Stomach (tissue), 9 donors: ENCODE data around the gene ADARB2. TPM values are rescaled to one million over a fixed set of nuclear protein-coding genes. Genes with fewer than 3 reads are reported as not detected.

Experiments used
- DNase-seq, 2 donors: peaks; one replicate each; pipeline versions ENCODE4 v3.0.0 to v3.0.0-alpha.2; 2013 to 2019
- H3K27ac ChIP-seq, 5 donors: fragments of 200-600 bp in 4 of 5; sonication (generic) in 4 of 5; one replicate each; pipeline ENCODE4 v1.5.1; 2013 to 2019; ENCODE audit warnings: mild to moderate bottlenecking in 1 of 5, moderate library complexity in 1 of 5
- H3K27me3 ChIP-seq, 3 donors: fragments of 200-600 bp; sonication (generic); one replicate each; pipeline ENCODE4 v1.5.1; 2017 to 2019; ENCODE audit warnings: mixed run types in 1 of 3
- H3K36me3 ChIP-seq, 4 donors: fragments of 200-600 bp; sonication (generic); 1 replicate in 3 of 4; 2 replicates in 1 of 4; pipeline ENCODE4 v1.5.1; 2016 to 2019
- H3K4me1 ChIP-seq, 4 donors: fragments of 200-600 bp; sonication (generic); one replicate each; pipeline ENCODE4 v1.5.1; 2016 to 2019
- H3K4me3 ChIP-seq, 4 donors: fragments of 200-600 bp; sonication (generic) in 3 of 4; one replicate each; pipeline ENCODE4 v1.5.1; 2016 to 2019; ENCODE audit warnings: mild to moderate bottlenecking in 1 of 4
- H3K9me3 ChIP-seq, 4 donors: fragments of 200-600 bp; sonication (generic); one replicate each; pipeline ENCODE4 v1.5.1; 2016 to 2019
- CTCF ChIP-seq, 7 experiments: fragments of 450-650 bp in 4 of 7; fragments of 200-600 bp in 3 of 7; sonication (generic) in 3 of 7; IDR thresholded peaks; one replicate each; pipeline ENCODE4 v1.5.1; 2016 to 2019; ENCODE audit warnings: antibody characterized with exemption in 7 of 7, control low read depth in 2 of 7, mild to moderate bottlenecking in 1 of 7
- EP300 ChIP-seq: sonication (generic); formaldehyde crosslinking; IDR thresholded peaks from one replicate; pipeline ENCODE4 v1.6.1; 2017; ENCODE audit warnings: antibody characterized with exemption
- POLR2A ChIP-seq, 4 donors: fragments of 450-650 bp; IDR thresholded peaks; one replicate each; pipeline ENCODE4 v1.6.1; 2016; ENCODE audit warnings: antibody characterized with exemption in 4 of 4, control low read depth in 2 of 4, mild to moderate bottlenecking in 1 of 4, moderate library complexity in 1 of 4
- POLR2AphosphoS5 ChIP-seq, 3 donors: sonication (generic); formaldehyde crosslinking; IDR thresholded peaks; one replicate each; pipeline ENCODE4 v1.6.1; 2016; ENCODE audit warnings: antibody characterized with exemption in 3 of 3
- WGBS, 5 donors: extraction: QIAGEN DNeasy Blood & Tissue Kit in 3 of 5; methylation state at CpG; one replicate each; pipeline versions ENCODE4 v1.1.5 to v1.1.7; 2013 to 2018; 5-methylcytosine and 5-hydroxymethylcytosine counted together
- intact Hi-C: fragments of 100-400 bp; cut with DNase I; formaldehyde crosslinking; loops from one replicate; pipeline ENCODE4 v1.15.1; 2023; ENCODE audit warnings: low total_unique reads
- polyA plus RNA-seq, 3 donors: library from polyadenylated mRNA; stranded (reverse); fragments of 200-250 nt; gene quantifications; one replicate each; pipeline ENCODE4 v1.2.3, GENCODE V29; 2013
- total RNA-seq, 5 donors: library from RNA; depleted of rRNA; stranded (reverse); fragments of >200 nt; gene quantifications; one replicate each; pipeline versions ENCODE4 v1.1.0 to v1.2.3, GENCODE V29; 2014 to 2016
- donor health status: healthy with polysubstance abuse.
- donor health status: Bipolar disorder and iron deficiency.
- donor health status: healthy.

The ADARB2 gene
- total and polyA plus RNA-seq, 8 donors = 0.55 to 4.1 (median 1.4) TPM; not detected in 1

- intact Hi-C loops = no loop called here
- Histone ChIP-seq H3K4me1 (no peaks in the 10 kb centered on the region), H3K9me3 (no peaks in the 10 kb centered on the region), H3K27me3 (no peaks in the 10 kb centered on the region), H3K27ac (no peak overlapping the region), H3K36me3 (no peaks in the 10 kb centered on the region), H3K4me3 (no peak overlapping the region)
- WGBS, 5 donors = 51 to 73% (median 67%) methylated on average over 11 of the region's 11 CpGs
- DNase-seq = no peak
- TF ChIP-seq EP300 = no peak
- no peak for TF ChIP-seq CTCF (IDR thresholded peaks at IDR 0.05)
- no peak for TF ChIP-seq POLR2A (IDR thresholded peaks at IDR 0.05)
- TF ChIP-seq POLR2AphosphoS5 (IDR thresholded peaks at IDR 0.05) = no peak
Observed at GRCh38 chr10:1581189-1581588, 156.1 kb downstream of the ADARB2 start.

GRCh38 chr10:1579671-1580070 is 157.7 kb downstream of the ADARB2 start:
- H3K27ac ChIP-seq = no peak overlapping the region
- no peak for DNase-seq
- no peaks in the 10 kb centered on the region for H3K4me1 ChIP-seq
- H3K9me3 ChIP-seq = no peaks in the 10 kb centered on the region
- intact Hi-C loops = no loop called here
- no peak overlapping the region for H3K4me3 ChIP-seq
- TF ChIP-seq CTCF (IDR thresholded peaks at IDR 0.05) = no peak
- TF ChIP-seq EP300 = no peak
- TF ChIP-seq POLR2AphosphoS5 (IDR thresholded peaks at IDR 0.05) = no peak
- TF ChIP-seq POLR2A (IDR thresholded peaks at IDR 0.05) = no peak
- H3K36me3 ChIP-seq = no peaks in the 10 kb centered on the region
- peaks cover 0 to 7% (median 0%) of the 10 kb centered on the region in 3 donors for H3K27me3 ChIP-seq
- WGBS, 5 donors = 57 to 63% (median 59%) methylated on average over 9 of the region's 9 CpGs

- H3K36me3 ChIP-seq = no peaks in the 10 kb centered on the region
- H3K4me3 ChIP-seq = no peak overlapping the region
- no peak overlapping the region for H3K27ac ChIP-seq
- no peaks in the 10 kb centered on the region for H3K4me1 ChIP-seq
- no peaks in the 10 kb centered on the region for H3K9me3 ChIP-seq
- 74 to 85% (median 83%) methylated on average over 7 of the region's 7 CpGs for WGBS, 5 donors
- intact Hi-C loops = no loop called here
- H3K27me3 ChIP-seq = peaks cover 0 to 7% (median 0%) of the 10 kb centered on the region in 3 donors
- TF ChIP-seq POLR2AphosphoS5 (IDR thresholded peaks at IDR 0.05) (no peak), CTCF (IDR thresholded peaks at IDR 0.05) (no peak), POLR2A (IDR thresholded peaks at IDR 0.05) (no peak), EP300 (no peak)
- DNase-seq = no peak
Observed at GRCh38 chr10:1579141-1579491, 158.2 kb downstream of the ADARB2 start.

GRCh38 chr10:1578392-1579140 is 158.8 kb downstream of the ADARB2 start:
- no peak for DNase-seq
- H3K9me3 ChIP-seq = no peaks in the 10 kb centered on the region
- peaks cover 0 to 7% (median 0%) of the 10 kb centered on the region in 3 donors for H3K27me3 ChIP-seq
- WGBS, 5 donors = 82 to 86% (median 84%) methylated on average over 19 of the region's 19 CpGs
- no peaks in the 10 kb centered on the region for H3K36me3 ChIP-seq
- no peak for TF ChIP-seq EP300
- TF ChIP-seq CTCF (IDR thresholded peaks at IDR 0.05) = no peak
- no peak for TF ChIP-seq POLR2A (IDR thresholded peaks at IDR 0.05)
- TF ChIP-seq POLR2AphosphoS5 (IDR thresholded peaks at IDR 0.05) = no peak
- intact Hi-C loops = no loop called here
- H3K4me3 ChIP-seq = no peak overlapping the region
- no peak overlapping the region for H3K27ac ChIP-seq
- no peaks in the 10 kb centered on the region for H3K4me1 ChIP-seq
